ENCODE results near the gene FICD. TPM values are rescaled to one million over a fixed set of nuclear protein-coding genes. Genes with fewer than 3 reads are reported as not detected.

The FICD gene
- total RNA-seq, 2 donors from 2014 or later, result 4.0 to 7.7 TPM

GRCh38 chr12:108511633-108512540, 3.2 kb upstream of the FICD start:
- Mint-ChIP-seq H3K27me3 (ENCODE audit: low read depth) (no peaks in the 10 kb centered on the region), H3K4me3 (peak overlapping the region; percentile 44 to 57), H3K4me1 (ENCODE audit: low read depth) (peaks cover 47% of the 10 kb centered on the region), H3K9me3 (no peaks in the 10 kb centered on the region), H3K36me3 (ENCODE audit: insufficient read depth in 2 of 2) (peaks cover 0 to 3% of the 10 kb centered on the region in 2 donors), H3K27ac (no peak overlapping the region)
- no peak for ATAC-seq (replicated peaks in 1 of 2)
- DNase-seq, result peak; percentile 76 to 80

GRCh38 chr12:108514468-108514972, 557 bp upstream of the FICD start:
- peak in 1 of 2 donors; percentile 20 for ATAC-seq (replicated peaks in 1 of 2)
- H3K36me3 Mint-ChIP-seq (ENCODE audit: insufficient read depth in 2 of 2), result peaks cover 3% of the 10 kb centered on the region in 2 donors
- H3K9me3 Mint-ChIP-seq, result no peaks in the 10 kb centered on the region
- peaks cover 39% of the 10 kb centered on the region for H3K4me1 Mint-ChIP-seq (ENCODE audit: low read depth)
- H3K27me3 Mint-ChIP-seq (ENCODE audit: low read depth), result no peaks in the 10 kb centered on the region
- H3K4me3 Mint-ChIP-seq, result peak overlapping the region; percentile 77 to 92
- H3K27ac Mint-ChIP-seq, result peak overlapping the region; percentile 88
- no peak for DNase-seq

DNA sequence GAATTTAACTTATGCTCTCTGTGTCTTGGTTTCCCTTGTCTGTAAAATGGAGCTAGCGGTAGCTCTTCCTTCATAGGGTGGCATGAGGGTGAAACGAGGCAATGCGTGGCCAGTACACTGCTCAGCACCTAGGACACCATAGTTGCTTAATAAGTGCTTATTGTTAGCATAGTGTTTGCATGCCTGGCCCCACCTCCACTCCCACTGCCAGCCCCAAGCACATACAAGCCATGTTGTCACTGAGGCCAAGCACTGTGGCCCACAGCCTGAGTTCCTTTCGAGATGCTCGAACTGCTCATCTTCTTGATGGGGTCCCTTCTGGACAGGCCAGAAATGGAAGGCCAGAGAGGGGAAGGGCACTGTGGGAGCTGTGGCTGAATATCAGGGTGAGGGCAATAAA, 839 bp downstream of the FICD start:
- H3K9me3 Mint-ChIP-seq, result no peaks in the 10 kb centered on the region
- peaks cover 6 to 7% of the 10 kb centered on the region in 2 donors for H3K36me3 Mint-ChIP-seq (ENCODE audit: insufficient read depth in 2 of 2)
- peak overlapping the region; percentile 77 to 92 for H3K4me3 Mint-ChIP-seq
- H3K27ac Mint-ChIP-seq, result peak overlapping the region; percentile 87
- peaks cover 39% of the 10 kb centered on the region for H3K4me1 Mint-ChIP-seq (ENCODE audit: low read depth)
- no peaks in the 10 kb centered on the region for H3K27me3 Mint-ChIP-seq (ENCODE audit: low read depth)
- no peak for ATAC-seq (replicated peaks in 1 of 2)
- no peak for DNase-seq

- ATAC-seq (replicated peaks in 1 of 2), result no peak
Observed at GRCh38 chr12:108516511-108517275, 1.6 kb downstream of the FICD start.

DNA sequence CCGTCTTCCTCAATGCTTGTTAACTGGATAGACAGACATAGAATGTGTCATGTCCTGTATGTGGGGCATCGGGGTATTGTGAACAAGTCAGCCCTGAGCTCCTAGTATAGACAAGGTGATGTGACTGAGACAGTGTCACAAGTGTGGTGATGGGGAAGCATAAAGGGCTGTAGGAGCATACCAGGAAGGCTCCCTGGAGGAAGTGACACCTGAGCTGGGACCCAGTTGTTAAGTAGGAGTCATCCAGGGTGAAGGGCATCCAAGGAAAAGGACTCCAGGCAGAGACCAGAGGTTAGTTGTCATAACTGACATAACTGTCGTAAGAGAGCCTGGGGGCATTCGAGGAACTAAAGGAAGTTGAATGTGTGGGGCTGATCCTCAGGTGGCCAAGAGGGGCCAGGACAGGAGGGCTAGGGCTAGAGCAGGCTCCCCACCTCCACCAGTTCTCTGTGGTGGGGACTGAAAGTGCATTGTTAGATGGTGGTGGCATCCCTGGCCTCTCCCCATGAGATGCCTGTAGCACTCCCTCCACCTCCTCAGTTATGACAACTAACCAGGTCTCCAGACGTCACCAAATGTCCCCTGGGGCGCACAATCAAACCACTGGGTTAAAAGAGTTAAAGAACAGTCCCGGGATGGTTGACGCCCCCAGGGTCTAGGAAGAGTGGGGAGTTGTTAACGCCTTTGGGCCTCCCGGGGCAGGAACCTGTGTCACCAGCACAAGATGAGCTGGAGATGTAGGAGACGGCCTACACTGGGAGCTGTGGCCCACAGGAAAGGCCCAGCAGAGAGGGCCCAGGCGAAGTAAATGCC, 2.4 kb downstream of the FICD start:
- no peaks in the 10 kb centered on the region for H3K27me3 Mint-ChIP-seq (ENCODE audit: low read depth)
- H3K9me3 Mint-ChIP-seq, result no peaks in the 10 kb centered on the region
- H3K4me1 Mint-ChIP-seq (ENCODE audit: low read depth), result peaks cover 26% of the 10 kb centered on the region
- H3K27ac Mint-ChIP-seq, result peak overlapping the region; percentile 2
- peak overlapping the region; percentile 30 to 36 for H3K4me3 Mint-ChIP-seq
- DNase-seq (no peak), ATAC-seq (replicated peaks in 1 of 2) (no peak)
- H3K36me3 Mint-ChIP-seq (ENCODE audit: insufficient read depth in 2 of 2), result peaks cover 8 to 14% of the 10 kb centered on the region in 2 donors

More at GRCh38 chr12:108516511-108517275, 1.6 kb downstream of the FICD start:
- Mint-ChIP-seq H3K4me1 (ENCODE audit: low read depth) (peaks cover 33% of the 10 kb centered on the region), H3K36me3 (ENCODE audit: insufficient read depth in 2 of 2) (peaks cover 6 to 11% of the 10 kb centered on the region in 2 donors), H3K27ac (peak overlapping the region; percentile 47), H3K27me3 (ENCODE audit: low read depth) (no peaks in the 10 kb centered on the region), H3K9me3 (no peaks in the 10 kb centered on the region), H3K4me3 (peak overlapping the region; percentile 77 to 92)
- DNase-seq, result no peak

- H3K27me3 Mint-ChIP-seq (ENCODE audit: low read depth), result no peaks in the 10 kb centered on the region
- H3K4me3 Mint-ChIP-seq, result no peak overlapping the region
- H3K9me3 Mint-ChIP-seq, result no peaks in the 10 kb centered on the region
- peaks cover 8 to 14% of the 10 kb centered on the region in 2 donors for H3K36me3 Mint-ChIP-seq (ENCODE audit: insufficient read depth in 2 of 2)
- ATAC-seq (replicated peaks in 1 of 2) (no peak), DNase-seq (no peak)
- H3K4me1 Mint-ChIP-seq (ENCODE audit: low read depth), result peaks cover 26% of the 10 kb centered on the region
- H3K27ac Mint-ChIP-seq, result no peak overlapping the region
Observed at GRCh38 chr12:108518101-108518715, 3.1 kb downstream of the FICD start.

DNA sequence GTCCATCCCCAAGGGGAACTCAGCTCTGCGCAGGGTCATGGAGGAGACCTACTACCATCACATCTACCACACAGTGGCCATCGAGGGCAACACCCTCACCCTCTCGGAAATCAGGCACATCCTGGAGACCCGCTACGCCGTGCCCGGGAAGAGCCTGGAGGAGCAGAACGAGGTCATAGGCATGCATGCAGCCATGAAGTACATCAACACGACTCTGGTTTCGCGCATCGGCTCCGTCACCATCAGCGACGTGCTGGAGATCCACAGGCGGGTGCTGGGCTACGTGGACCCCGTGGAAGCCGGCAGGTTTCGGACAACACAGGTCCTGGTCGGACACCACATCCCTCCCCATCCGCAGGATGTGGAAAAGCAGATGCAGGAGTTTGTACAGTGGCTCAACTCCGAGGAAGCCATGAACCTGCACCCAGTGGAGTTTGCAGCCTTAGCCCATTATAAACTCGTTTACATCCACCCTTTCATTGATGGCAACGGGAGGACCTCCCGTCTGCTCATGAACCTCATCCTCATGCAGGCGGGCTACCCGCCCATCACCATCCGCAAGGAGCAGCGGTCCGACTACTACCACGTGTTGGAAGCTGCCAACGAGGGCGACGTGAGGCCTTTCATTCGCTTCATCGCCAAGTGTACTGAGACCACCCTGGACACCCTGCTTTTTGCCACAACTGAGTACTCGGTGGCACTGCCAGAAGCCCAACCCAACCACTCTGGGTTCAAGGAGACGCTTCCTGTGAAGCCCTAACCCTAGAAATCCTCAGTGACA, 3.8 kb downstream of the FICD start:
- H3K9me3 Mint-ChIP-seq, result no peaks in the 10 kb centered on the region
- no peaks in the 10 kb centered on the region for H3K27me3 Mint-ChIP-seq (ENCODE audit: low read depth)
- ATAC-seq (replicated peaks in 1 of 2) (no peak), DNase-seq (no peak)
- no peak overlapping the region for H3K4me3 Mint-ChIP-seq
- H3K4me1 Mint-ChIP-seq (ENCODE audit: low read depth), result peaks cover 24% of the 10 kb centered on the region
- H3K27ac Mint-ChIP-seq, result no peak overlapping the region
- peaks cover 8 to 16% of the 10 kb centered on the region in 2 donors for H3K36me3 Mint-ChIP-seq (ENCODE audit: insufficient read depth in 2 of 2)

GRCh38 chr12:108519558-108519957, 4.5 kb downstream of the FICD start:
- H3K27ac Mint-ChIP-seq, result peak overlapping the region; percentile 73
- peaks cover 17% of the 10 kb centered on the region for H3K4me1 Mint-ChIP-seq (ENCODE audit: low read depth)
- no peak overlapping the region for H3K4me3 Mint-ChIP-seq
- no peak for ATAC-seq (replicated peaks in 1 of 2)
- H3K36me3 Mint-ChIP-seq (ENCODE audit: insufficient read depth in 2 of 2), result peaks cover 10 to 16% of the 10 kb centered on the region in 2 donors
- DNase-seq, result no peak
- no peaks in the 10 kb centered on the region for H3K27me3 Mint-ChIP-seq (ENCODE audit: low read depth)
- H3K9me3 Mint-ChIP-seq, result no peaks in the 10 kb centered on the region

GRCh38 chr12:108523365-108523764, 8.3 kb downstream of the FICD start:
- no peaks in the 10 kb centered on the region for H3K4me1 Mint-ChIP-seq (ENCODE audit: low read depth)
- H3K36me3 Mint-ChIP-seq (ENCODE audit: insufficient read depth in 2 of 2), result peaks cover 18 to 38% of the 10 kb centered on the region in 2 donors
- H3K9me3 Mint-ChIP-seq, result no peaks in the 10 kb centered on the region
- H3K27me3 Mint-ChIP-seq (ENCODE audit: low read depth), result no peaks in the 10 kb centered on the region
- DNase-seq, result no peak
- H3K27ac Mint-ChIP-seq, result no peak overlapping the region
- no peak for ATAC-seq (replicated peaks in 1 of 2)
- H3K4me3 Mint-ChIP-seq, result no peak overlapping the region

- Mint-ChIP-seq H3K9me3 (no peaks in the 10 kb centered on the region), H3K27me3 (ENCODE audit: low read depth) (no peaks in the 10 kb centered on the region), H3K36me3 (ENCODE audit: insufficient read depth in 2 of 2) (peaks cover 21 to 47% of the 10 kb centered on the region in 2 donors), H3K4me3 (no peak overlapping the region), H3K27ac (no peak overlapping the region), H3K4me1 (ENCODE audit: low read depth) (no peaks in the 10 kb centered on the region)
- ATAC-seq (replicated peaks in 1 of 2) (no peak), DNase-seq (no peak)
Observed at GRCh38 chr12:108525681-108526080, 10.6 kb downstream of the FICD start.

- Mint-ChIP-seq H3K27ac (peak overlapping the region; percentile 23), H3K4me1 (ENCODE audit: low read depth) (no peaks in the 10 kb centered on the region), H3K9me3 (no peaks in the 10 kb centered on the region), H3K36me3 (ENCODE audit: insufficient read depth in 2 of 2) (peaks cover 21 to 46% of the 10 kb centered on the region in 2 donors), H3K27me3 (ENCODE audit: low read depth) (no peaks in the 10 kb centered on the region), H3K4me3 (no peak overlapping the region)
- no peak for ATAC-seq (replicated peaks in 1 of 2)
- no peak for DNase-seq
Observed at GRCh38 chr12:108526482-108527165, 11.5 kb downstream of the FICD start.

All from activated T-cell treated with anti-CD3 and anti-CD28 coated beads, Interleukin-2, amount 50 U/mL, for 72 hours (primary cell).